ENCODE data around the gene PON1.

DNA sequence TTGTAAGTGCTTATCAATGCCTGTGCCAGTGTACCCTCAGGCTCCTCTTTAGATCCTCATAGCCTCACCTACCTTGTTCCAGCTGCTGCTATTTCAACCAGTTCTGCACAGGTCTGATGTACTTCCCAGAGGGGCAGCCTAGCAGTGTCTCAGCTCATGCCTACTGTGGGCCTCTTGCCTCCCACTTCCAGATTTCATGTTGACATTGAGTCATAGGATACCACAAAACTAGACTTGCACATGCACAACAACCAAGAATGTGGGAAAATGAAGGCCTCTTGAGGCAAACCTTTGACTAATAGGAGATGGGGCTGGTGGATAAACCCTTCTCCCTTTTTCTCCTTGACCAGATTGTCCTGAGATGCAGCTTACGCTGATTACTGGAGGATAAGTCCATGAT lies 40.8 kb upstream of the PON1 start:
- TF ChIP-seq, protein P1, sequence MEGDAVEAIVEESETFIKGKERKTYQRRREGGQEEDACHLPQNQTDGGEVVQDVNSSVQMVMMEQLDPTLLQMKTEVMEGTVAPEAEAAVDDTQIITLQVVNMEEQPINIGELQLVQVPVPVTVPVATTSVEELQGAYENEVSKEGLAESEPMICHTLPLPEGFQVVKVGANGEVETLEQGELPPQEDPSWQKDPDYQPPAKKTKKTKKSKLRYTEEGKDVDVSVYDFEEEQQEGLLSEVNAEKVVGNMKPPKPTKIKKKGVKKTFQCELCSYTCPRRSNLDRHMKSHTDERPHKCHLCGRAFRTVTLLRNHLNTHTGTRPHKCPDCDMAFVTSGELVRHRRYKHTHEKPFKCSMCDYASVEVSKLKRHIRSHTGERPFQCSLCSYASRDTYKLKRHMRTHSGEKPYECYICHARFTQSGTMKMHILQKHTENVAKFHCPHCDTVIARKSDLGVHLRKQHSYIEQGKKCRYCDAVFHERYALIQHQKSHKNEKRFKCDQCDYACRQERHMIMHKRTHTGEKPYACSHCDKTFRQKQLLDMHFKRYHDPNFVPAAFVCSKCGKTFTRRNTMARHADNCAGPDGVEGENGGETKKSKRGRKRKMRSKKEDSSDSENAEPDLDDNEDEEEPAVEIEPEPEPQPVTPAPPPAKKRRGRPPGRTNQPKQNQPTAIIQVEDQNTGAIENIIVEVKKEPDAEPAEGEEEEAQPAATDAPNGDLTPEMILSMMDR (conservative IDR thresholded peaks at IDR 0.05; ENCODE audit: low read depth in 2 of 2): no peak
- no peak for TF ChIP-seq EZH2 (IDR thresholded peaks at IDR 0.05; ENCODE audit: low read depth, unreplicated experiment)
- no peak for TF ChIP-seq POLR2AphosphoS5 (IDR thresholded peaks at IDR 0.05; ENCODE audit: low read depth)
- TF ChIP-seq, protein P2, sequence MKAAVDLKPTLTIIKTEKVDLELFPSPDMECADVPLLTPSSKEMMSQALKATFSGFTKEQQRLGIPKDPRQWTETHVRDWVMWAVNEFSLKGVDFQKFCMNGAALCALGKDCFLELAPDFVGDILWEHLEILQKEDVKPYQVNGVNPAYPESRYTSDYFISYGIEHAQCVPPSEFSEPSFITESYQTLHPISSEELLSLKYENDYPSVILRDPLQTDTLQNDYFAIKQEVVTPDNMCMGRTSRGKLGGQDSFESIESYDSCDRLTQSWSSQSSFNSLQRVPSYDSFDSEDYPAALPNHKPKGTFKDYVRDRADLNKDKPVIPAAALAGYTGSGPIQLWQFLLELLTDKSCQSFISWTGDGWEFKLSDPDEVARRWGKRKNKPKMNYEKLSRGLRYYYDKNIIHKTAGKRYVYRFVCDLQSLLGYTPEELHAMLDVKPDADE (IDR thresholded peaks at IDR 0.05): no peak
- no peak for TF ChIP-seq EZH2phosphoT487 (IDR thresholded peaks at IDR 0.05; ENCODE audit: unreplicated experiment)
- TF ChIP-seq, protein P3, sequence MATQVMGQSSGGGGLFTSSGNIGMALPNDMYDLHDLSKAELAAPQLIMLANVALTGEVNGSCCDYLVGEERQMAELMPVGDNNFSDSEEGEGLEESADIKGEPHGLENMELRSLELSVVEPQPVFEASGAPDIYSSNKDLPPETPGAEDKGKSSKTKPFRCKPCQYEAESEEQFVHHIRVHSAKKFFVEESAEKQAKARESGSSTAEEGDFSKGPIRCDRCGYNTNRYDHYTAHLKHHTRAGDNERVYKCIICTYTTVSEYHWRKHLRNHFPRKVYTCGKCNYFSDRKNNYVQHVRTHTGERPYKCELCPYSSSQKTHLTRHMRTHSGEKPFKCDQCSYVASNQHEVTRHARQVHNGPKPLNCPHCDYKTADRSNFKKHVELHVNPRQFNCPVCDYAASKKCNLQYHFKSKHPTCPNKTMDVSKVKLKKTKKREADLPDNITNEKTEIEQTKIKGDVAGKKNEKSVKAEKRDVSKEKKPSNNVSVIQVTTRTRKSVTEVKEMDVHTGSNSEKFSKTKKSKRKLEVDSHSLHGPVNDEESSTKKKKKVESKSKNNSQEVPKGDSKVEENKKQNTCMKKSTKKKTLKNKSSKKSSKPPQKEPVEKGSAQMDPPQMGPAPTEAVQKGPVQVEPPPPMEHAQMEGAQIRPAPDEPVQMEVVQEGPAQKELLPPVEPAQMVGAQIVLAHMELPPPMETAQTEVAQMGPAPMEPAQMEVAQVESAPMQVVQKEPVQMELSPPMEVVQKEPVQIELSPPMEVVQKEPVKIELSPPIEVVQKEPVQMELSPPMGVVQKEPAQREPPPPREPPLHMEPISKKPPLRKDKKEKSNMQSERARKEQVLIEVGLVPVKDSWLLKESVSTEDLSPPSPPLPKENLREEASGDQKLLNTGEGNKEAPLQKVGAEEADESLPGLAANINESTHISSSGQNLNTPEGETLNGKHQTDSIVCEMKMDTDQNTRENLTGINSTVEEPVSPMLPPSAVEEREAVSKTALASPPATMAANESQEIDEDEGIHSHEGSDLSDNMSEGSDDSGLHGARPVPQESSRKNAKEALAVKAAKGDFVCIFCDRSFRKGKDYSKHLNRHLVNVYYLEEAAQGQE (IDR thresholded peaks at IDR 0.05; ENCODE audit: unreplicated experiment): no peak
- TF ChIP-seq NANOG (IDR thresholded peaks at IDR 0.05; ENCODE audit: borderline replicate concordance): no peak
- no peak for TF ChIP-seq JUNB (IDR thresholded peaks at IDR 0.05; ENCODE audit: unreplicated experiment)
